Testis (tissue), 2 donors: ENCODE results near the gene USP47.

ENCODE experiments used
- POLR2A ChIP-seq: fragments of 450-650 bp; IDR thresholded peaks from one replicate; pipeline ENCODE4 v1.6.1; 2017; ENCODE audit warnings: antibody characterized with exemption, mild to moderate bottlenecking, moderate library complexity
- TF ChIP-seq, protein P1 (sequence below), 3 experiments: fragments of 450-650 bp in 2 of 3; fragments of 200-600 bp in 1 of 3; sonication (generic) in 1 of 3; IDR thresholded peaks; one replicate each; pipeline ENCODE4 v1.5.1; 2016 to 2019; ENCODE audit warnings: antibody characterized with exemption in 3 of 3, mild to moderate bottlenecking in 2 of 3, moderate library complexity in 1 of 3

DNA sequence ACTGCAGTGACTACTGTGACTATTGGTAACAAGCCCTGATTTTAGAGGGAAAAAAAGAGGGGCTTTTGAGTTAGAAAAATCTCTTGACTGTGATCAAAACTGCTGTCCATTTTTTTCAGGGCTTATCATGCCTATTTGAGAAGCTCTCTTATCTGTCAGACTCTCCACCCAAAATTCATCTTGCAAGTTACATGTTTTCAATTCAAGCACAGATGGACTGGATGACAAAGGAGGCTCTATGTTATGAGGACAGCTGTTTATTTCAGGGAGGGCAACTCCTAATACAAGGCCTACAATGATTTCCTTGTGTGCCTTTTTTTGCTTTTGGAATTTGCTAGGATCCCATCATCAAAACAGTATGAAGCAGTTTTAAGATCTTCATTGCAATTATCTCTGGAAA lies 35.2 kb upstream of the USP47 start:
- no peak for TF ChIP-seq POLR2A
- TF ChIP-seq, protein P1, sequence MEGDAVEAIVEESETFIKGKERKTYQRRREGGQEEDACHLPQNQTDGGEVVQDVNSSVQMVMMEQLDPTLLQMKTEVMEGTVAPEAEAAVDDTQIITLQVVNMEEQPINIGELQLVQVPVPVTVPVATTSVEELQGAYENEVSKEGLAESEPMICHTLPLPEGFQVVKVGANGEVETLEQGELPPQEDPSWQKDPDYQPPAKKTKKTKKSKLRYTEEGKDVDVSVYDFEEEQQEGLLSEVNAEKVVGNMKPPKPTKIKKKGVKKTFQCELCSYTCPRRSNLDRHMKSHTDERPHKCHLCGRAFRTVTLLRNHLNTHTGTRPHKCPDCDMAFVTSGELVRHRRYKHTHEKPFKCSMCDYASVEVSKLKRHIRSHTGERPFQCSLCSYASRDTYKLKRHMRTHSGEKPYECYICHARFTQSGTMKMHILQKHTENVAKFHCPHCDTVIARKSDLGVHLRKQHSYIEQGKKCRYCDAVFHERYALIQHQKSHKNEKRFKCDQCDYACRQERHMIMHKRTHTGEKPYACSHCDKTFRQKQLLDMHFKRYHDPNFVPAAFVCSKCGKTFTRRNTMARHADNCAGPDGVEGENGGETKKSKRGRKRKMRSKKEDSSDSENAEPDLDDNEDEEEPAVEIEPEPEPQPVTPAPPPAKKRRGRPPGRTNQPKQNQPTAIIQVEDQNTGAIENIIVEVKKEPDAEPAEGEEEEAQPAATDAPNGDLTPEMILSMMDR (IDR thresholded peaks at IDR 0.05) = no peak
